Suprapubic skin (tissue), 4 donors: ENCODE data around the gene ANKRD44.

Source experiments
- POLR2A ChIP-seq, 2 donors: fragments of 450-650 bp; IDR thresholded peaks; one replicate each; pipeline ENCODE4 v1.6.1; 2017; ENCODE audit warnings: antibody characterized with exemption in 2 of 2, mild to moderate bottlenecking in 2 of 2, moderate library complexity in 2 of 2
- POLR2AphosphoS5 ChIP-seq, 3 donors: sonication (generic); formaldehyde crosslinking; IDR thresholded peaks; one replicate each; pipeline ENCODE4 v1.6.1; 2017; ENCODE audit warnings: antibody characterized with exemption in 3 of 3
- TF ChIP-seq, protein P1 (sequence below), 2 donors: fragments of 200-600 bp in 1 of 2; fragments of 450-650 bp in 1 of 2; sonication (generic) in 1 of 2; IDR thresholded peaks; one replicate each; pipeline ENCODE4 v1.5.1; 2016 to 2019; ENCODE audit warnings: antibody characterized with exemption in 2 of 2, mild to moderate bottlenecking in 1 of 2, moderate library complexity in 1 of 2

DNA sequence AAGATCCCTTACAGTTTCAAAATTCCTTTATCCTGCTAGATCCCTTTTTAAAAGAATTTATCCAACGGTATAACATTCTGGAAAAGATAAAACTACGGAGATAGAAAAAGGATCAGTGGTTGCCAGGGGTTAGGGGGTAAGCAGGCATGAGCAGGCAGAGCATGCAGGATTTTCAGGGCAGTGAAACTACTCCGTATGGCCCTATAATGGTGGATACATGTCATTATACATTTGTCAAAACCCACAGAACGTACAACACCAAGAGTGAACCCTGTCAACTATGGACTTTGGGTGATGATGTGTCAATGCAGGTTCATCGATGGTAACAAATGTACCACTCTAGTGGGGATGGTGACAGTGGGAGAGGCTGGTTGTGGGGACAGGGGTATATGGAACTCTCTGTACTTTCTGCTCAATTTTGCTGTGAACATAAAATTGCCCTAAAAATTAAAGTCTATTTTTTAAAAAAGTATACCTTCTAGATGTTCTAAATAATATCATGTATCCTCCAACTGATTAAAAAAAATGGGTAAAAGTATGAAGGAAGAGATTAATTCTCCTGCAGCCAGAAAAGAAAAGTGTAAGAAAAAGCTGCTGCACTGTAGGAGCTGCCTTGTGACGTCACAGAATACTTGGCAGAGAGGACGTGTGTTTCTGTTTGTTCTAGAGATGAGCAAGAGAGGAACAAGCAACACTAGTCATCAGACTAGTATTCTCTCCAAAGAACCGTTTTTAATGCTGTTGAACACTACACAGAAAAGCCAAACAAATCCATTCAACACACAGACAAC is 23.6 kb downstream of the ANKRD44 start:
- TF ChIP-seq, protein P1, sequence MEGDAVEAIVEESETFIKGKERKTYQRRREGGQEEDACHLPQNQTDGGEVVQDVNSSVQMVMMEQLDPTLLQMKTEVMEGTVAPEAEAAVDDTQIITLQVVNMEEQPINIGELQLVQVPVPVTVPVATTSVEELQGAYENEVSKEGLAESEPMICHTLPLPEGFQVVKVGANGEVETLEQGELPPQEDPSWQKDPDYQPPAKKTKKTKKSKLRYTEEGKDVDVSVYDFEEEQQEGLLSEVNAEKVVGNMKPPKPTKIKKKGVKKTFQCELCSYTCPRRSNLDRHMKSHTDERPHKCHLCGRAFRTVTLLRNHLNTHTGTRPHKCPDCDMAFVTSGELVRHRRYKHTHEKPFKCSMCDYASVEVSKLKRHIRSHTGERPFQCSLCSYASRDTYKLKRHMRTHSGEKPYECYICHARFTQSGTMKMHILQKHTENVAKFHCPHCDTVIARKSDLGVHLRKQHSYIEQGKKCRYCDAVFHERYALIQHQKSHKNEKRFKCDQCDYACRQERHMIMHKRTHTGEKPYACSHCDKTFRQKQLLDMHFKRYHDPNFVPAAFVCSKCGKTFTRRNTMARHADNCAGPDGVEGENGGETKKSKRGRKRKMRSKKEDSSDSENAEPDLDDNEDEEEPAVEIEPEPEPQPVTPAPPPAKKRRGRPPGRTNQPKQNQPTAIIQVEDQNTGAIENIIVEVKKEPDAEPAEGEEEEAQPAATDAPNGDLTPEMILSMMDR (IDR thresholded peaks at IDR 0.05) = no peak
- TF ChIP-seq POLR2A (IDR thresholded peaks at IDR 0.05) = no peak
- no peak for TF ChIP-seq POLR2AphosphoS5 (IDR thresholded peaks at IDR 0.05)
